HG02943 (cell line): ENCODE measurements around the gene MACROH2A2.
"Not testable (repeated sequence)": the region's sequence is repeated elsewhere in the genome, so short reads cannot be mapped to it uniquely, and the experiment has no call there.

Source experiments
- ATAC-seq: cut with Tn5 transposase; IDR thresholded peaks from one replicate; pipeline ENCODE4 v1.9.1; 2021; ENCODE audit warnings: mild to moderate bottlenecking, low read depth, moderate library complexity; ENCODE audit not compliant: unreplicated experiment

The MACROH2A2 gene

DNA sequence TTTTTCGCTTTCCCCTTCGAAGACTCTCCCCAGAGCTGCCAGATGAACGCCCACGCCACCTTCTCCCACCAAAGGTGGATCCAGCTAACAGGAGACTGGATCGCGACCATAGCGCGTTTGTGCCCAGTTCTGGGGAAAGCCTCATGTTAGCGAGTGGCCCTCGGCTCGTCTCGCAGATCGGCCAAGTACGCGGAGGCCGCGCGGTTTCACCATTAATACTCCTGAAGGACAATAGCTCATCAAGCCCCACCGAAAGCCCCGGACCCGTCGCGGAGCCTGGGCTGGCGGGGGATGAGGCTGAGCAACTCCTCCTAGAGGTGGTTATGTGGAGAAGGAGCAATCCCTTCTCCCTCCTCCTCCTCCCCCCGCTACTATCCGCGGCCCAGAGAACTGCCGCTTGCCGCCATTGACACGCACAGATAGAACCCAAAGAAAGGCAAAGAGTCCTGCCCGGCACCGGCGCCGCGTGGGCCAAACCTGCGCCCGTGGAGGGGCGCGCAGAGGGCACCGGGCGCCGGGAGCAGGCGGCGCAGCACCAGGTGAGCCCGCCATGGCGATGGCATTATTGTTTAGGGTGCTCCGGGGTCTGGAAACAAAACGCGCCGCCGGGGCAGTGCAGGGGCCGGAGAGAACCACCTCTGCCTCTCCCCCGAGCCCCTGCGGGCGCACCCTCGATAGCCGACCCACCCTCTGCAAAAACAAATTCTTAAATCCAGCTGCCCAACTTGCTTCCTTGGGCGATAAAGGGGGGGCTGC lies at the start of gene MACROH2A2:
MACROH2A2 (plus strand) TSS at position 385 of the 756 bp plus-strand sequence. CDS start 22,813 bp downstream, outside the sequence.
- ATAC-seq, result no peak

DNA sequence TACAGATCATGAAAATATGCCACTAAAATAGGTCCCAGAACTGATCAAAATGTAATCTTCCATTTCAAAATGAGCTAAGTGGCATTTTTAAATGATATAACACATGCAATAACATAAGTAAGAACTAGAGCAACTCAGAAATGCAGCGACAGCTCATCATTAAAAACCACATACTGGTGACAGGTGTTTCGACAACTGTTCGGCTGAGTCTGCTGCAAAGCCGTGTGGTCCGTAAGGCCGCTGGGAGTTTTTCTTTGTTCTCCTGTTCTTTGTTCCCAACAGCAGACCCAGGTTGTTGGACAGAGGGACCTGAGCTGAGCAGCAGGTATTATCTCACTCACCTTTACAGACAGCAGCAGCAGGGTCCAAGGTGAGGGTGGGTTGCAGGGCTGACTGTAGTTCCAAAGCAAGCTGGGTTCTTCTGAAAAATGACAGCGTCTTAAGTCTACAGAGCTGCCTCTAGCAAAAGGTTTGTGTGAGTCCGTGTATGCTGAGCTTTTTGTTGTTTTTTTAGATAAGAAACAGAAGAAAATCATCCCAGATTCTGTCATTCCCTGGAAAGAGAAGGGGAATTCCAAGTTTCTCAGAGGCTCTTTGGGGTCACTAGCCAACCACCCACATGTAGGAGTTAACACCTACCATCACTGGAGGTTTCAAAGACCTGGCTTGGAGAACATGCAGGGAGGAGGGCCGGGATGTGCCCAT lies 45.4 kb upstream of the MACROH2A2 start:
- no peak for ATAC-seq

DNA sequence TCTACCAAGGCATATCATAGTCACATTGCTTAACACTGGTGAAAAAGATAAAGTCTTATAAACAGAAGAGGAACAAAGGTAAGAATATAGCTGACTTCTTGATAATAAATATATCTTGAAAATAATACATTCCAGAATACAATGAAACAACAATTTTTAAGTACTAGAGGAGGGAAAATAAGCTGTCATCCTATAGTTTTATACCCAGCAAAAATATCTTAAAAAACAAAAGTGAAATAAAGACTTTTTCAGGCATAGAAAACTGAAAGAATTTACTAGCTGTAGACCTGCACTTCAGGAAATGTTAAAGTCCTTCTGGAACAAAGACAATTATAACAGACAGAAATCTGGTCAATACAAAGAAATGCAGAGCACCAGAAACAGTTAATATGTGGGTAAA lies 21.4 kb upstream of the MACROH2A2 start:
- ATAC-seq, result no peak

DNA sequence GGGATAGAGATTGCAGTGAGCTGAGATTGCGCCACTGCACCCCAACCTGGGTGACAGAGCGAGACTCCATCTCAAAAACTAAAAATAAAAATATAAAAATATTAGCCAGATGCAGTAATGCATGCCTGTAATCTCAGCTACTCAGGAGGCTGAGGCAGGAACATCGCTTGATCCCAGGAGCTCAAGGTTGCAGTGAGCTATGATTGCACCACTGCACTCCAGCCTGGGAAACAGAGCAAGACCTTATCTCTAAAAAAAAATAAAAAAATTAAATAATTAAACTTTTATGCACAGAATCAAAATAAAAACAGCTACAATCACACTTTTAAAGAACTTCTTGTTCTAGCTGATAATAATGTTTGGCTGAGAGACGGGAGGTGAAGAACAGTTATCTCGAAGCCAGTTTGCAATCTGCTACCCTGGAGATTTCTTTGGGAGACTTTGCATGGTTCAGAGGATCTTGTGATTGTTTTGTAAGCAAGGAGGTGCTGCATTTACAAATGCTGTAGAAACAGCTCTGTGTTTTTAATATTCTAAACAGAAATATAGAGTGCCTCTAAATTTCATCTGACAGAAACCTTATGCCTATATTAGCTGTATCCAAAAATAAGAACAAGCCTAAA lies 19.9 kb upstream of the MACROH2A2 start:
- ATAC-seq, result no peak

DNA sequence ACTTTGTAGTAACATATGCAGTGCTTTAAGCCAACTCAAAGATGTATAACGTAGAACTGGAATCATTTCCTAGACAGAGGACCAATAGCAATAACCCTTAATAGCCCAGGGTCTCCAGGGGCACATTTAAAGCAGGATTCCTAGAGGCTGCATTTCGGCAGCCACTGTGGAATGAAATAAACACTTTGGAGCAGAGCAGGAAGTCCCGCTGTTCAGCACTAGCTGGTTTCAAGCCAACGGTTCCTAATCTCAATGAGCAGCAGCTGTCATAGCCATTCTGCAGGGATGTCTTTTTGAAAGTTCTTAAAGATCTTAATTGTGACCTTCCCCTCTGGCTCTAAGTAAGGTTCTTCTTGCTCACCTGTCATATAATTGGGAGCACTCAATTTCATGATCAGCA lies 18.4 kb upstream of the MACROH2A2 start:
- no peak for ATAC-seq

DNA sequence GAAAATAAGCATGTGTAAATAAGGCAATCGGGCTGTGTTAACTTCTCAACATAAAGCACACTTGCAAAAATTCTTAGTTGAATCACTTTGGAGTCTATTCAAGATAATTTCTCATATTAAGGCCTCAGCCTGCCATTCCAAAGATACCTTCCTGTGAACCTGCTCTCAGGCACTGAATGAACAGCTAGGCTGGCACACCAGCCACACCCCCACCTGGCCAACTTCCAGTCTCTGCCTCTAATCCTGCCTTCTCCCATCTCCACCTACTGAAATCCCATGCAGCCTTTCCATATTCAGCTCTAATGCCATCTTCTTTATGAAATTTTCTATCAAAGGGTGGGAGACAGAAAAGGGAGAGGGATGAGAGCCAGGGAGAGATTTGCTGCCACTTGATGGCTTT lies 17.1 kb upstream of the MACROH2A2 start:
- no peak for ATAC-seq

DNA sequence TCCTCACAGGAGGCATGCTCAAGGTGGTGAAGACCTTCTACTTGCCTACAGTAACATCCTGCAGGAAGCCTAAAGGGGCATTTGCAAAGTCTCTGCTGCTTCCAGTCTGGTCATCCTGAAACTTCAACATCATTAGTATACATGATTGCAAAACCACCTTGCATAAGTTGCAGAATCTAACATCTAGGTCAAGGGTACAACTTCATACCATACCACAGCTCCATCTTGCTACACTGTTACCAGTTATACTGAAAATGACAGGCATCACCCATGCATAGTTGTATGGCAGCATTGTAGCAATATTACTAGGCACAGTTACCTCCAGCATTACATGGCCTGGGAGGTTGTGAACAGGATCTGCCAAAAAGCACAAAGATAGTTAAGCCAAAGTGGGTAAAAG lies 13.7 kb upstream of the MACROH2A2 start:
- ATAC-seq, result no peak

DNA sequence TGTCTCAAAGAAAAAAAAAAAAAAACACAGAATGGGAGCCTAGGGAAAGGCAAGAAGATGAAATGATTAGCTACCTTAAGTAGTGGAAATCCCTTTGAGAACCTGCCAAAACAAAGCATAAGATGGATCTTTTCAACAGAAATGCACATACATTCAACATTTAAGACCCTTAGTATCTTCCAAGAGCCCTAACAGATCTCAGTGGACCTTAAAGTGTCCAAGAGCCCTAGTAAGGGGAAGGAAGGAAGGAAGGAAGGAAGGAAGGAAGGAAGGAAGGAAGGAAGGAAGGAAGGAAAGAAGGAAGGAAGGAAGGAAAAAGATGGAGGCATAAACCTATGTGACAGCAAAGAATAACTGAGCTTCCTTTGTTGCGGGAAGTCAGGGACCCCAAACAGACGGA lies 11.6 kb upstream of the MACROH2A2 start:
- ATAC-seq, result no peak

DNA sequence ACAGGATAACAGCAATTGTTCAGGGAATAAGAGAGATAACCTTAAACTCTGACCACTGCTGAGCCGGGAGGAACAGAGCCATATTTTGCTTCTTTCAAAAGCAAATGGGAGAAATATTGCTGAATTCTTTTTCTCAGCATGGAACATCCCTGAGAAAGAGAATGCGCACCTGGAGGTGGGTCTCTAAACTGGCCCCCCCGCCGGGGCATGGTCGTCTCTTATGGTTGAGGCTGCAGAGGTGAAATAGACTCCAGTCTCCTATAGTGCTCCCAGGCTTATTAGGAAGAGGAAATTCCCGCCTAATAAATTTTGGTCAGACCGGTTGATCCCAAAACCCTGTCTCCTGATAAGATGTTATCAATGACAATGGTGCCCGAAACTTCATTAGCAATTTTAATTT lies 10.9 kb upstream of the MACROH2A2 start:
- not testable (repeated sequence) for ATAC-seq

DNA sequence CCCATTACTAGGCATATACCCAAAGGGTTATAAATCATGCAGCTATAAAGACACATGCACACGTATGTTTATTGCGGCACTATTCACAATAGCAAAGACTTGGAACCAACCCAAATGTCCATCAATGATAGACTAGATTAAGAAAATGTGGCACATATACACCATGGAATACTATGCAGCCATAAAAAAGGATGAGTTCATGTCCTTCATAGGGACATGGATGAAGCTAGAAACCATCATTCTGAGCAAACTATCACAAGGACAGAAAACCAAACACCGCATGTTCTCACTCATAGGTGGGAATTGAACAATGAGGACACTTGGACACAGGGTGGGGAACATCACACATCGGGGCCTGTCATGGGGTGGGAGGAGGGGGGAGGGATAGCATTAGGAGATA lies 5.6 kb upstream of the MACROH2A2 start:
- not testable (repeated sequence) for ATAC-seq

DNA sequence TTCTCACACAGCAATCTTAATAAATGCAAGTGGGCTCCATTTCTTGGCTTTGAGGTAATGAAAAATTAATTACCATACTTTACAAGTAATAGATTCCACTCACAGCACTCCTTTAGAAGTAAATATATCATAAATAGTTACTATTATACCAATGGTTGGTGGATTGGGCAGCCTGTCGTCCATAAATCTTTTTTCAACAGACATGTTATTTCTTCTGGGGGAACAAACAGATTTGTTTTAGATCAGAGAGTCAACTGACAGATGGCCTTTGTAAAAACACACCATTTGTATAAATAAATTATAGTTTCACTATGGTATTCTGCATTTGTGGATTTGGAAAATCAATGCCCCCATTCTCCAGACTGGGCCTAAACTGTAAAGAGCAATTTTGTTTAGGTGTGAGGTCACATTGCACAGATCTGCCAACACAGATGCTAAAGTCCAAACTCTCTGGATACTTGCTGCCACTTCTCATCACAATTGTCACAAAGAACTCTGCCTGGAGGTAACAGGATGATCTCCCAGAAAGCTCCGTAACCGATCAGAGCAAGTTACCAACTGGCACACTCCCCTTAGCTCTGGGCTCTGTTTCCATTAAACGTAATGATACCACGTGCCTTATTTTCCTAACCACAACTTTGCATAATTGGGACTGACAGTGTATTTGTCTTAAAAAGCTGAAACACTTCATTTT lies 4.5 kb upstream of the MACROH2A2 start:
- ATAC-seq, result no peak

DNA sequence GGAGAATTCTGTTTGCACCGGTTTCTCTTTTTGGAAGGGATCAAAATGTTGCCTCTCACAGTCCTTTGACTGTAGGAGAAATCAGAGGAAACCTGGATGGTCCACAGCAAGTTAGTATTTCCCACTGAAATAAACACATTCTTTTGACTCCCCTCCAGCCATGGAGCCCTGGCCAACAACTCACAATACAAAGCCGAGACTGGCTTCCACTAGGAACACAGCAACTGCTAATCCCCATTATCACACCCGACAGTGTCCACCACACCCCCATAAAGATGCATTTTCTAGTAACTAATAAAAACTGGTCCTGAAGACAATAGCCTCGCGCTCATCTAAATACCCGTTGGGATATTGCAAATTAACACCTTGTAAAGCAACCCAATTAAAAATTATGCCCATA lies 798 bp upstream of the MACROH2A2 start:
- no peak for ATAC-seq

DNA sequence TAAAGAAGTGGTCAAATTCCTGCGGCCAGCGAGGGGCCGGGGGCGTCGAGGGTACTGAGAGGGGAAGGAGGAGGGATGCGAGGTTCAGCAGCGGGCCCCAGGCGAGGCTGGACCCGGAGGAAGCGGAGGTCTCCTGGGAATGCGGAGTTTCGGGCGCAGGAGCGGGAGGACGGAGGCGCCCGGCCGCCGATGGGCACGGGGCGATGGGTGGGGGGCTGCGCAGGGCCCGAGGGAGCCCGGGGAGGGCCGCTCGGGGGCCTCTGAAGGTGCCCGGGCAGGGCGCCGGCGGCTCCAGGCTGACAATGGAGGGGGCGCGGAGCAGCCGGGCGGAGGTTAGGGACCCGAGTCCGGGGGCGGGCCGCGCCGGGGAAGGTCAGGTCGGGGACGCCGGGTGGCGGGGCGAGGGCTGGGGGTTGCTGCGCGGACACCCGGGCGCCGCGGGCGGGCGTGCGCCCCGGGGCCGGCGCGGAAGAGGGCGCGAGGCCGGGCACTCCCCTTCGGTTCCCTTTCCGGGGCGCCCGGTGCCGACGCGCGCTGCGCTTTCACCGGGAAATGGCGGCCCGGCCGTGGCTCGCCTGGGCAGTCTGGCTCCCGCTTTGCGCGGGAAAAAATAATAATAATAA lies 683 bp downstream of the MACROH2A2 start:
- ATAC-seq, result no peak

DNA sequence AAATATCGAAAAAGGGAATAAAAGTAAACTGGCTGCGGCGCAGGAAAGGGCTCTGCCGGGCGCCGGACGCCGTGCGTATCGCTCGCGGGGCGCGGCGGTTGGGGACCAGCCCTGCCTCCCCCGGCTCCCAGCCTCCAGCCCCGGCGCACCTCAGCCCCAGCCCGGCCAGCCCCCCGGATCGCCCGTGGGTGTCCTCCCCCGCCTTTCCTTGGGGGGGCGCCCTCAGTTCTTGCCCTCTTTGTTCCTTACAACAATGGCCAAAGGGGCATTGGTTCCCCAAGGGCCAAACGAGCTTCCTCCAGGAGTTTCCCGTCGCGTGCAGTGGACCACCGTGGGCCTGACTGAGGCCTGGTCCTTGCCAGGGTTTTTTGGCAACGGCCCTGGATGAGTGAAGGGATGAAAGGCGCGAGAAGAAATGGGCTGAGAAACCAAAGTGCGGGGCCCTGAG lies 1.2 kb downstream of the MACROH2A2 start:
- ATAC-seq, result no peak

DNA sequence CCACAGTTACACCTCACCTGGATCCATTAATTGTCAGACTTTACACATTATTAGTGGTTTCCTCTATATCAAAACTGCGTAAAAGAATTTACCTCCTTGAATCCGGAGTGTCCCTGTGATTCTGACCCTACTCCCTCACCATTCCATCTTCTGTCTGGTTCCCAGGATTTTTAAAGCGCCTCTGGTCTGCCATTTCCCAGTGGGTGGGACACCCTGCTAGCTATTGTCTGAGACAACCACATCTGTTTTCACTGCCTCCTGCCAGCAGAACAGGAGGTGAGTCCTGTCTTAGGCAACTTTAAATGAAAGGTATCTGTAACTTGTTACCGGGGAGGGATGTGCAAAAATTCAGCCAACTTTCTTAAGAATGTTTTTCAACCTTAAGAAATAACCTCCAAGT lies 2.3 kb downstream of the MACROH2A2 start:
- ATAC-seq, result no peak

DNA sequence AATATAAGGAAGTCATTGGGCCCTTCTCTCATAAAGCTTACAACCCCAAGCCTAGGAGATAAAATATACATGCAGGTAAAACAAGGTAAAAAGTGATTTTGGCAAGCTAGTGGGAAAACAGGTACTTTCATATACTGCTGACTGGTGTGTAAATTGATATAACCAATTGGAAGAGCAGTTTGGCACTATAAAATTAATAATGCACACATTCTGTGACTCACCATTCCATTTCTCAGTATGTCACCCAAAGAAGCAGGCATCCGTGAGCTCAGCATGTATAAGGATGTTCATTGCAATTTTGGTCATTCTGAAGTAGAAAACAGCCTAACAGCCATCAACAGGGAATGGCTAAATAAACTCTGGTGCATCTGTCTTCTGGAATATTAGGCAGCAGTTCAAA lies 2.9 kb downstream of the MACROH2A2 start:
- no peak for ATAC-seq

DNA sequence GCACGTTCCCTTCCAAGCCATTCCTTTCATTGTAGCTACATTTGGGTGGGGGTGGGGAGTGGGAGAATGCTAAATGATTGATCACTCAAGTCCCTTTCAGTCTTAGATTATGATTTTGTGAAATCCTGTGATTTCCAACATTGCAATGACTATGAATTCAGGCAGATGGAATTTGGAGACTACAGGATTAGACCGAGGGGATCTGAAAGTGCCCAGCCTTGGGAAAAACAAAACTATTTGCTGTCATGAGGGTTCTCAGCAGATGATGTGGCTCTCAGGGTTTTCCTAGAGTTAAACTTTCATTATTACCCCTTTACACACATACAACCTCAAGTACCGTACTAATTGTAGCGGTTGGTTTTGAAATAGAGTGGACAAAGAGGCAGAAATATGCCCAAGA lies 4.7 kb downstream of the MACROH2A2 start:
- no peak for ATAC-seq

DNA sequence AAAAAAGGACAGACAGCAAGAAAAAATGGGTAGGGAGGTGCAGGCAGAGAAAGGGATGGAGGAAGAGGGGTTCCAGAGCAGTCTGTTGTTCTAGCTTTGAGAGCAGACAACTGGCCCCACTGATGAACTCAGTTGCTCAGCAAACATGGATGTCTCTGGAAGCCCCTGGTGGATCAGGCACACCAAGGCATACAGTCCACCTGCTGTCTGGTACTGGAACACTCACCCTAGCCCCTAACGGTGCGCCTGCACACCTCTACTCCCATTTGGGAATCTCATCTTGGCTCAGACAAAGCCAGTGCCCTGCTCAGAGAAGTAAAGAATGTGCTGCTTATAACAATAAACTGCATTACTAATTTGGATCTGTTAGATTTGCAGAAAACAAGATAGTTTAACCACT lies 7.7 kb downstream of the MACROH2A2 start:
- no peak for ATAC-seq

DNA sequence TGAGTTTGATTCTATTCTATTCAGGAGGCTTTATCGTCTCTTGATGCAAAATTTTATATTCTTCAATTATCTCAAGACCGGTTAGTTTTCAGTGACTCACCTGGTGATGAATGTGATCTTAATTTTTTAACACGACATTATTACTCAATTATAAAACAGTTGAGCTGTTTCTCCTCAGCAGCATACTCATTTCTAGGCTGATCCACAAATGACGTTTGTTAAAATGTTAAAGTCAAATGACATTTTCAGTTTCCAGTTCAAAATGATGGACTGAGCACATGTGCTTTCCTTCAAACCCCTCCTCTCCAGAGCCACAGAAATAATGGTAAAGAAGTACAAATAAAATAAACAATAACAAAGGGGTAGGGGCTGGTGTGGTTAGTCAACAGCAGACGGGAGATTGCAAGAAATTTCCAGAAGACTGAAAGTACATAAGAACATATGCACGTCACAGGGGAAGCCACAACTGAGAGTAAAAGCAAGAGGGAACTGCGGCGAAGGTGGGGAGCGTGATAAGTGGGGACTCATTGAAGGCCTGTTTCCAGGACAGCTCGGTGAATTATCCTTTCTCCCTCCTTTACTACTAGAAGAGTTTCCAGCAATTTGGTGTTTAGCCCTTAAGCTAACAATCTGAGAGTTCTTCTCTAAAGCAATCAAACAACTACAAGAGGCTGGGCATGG lies 10.9 kb downstream of the MACROH2A2 start:
- ATAC-seq, result no peak

DNA sequence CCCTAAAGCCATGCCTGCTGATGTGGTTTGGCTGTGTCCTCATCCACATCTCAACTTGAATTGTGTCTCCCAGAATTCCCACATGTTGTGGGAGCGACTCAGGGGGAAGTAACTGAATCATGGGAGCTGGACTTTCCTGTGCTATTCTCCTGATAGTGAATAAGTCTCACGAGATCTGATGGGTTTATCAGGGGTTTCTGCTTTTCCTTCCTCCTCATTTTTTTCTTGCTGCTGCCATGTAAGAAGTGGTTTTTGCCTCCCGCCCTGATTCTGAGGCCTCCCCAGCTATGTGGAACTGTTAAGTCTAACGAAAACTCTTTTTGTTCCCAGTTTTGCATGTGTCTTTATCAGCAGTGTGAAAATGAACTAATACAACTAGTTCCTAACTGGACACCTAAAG lies 11.8 kb downstream of the MACROH2A2 start:
- ATAC-seq, result no peak
